Activated T-helper 1 cell treated with anti-CD3 and anti-CD28 coated beads, Interleukin-12 subunit alpha, Interleukin-12 subunit beta, Interleukin-2, Interleukin-4 antibody, amounts not matched to agents 30 ng/mL and 10 ng/mL and 1 ng/mL, durations not matched to agents 14 hours and 24 hours and 36 hours (primary cell): Measurements from ENCODE around the gene MDGA2. TPM values are rescaled to one million over a fixed set of nuclear protein-coding genes. Genes with fewer than 3 reads are reported as not detected.

Experiments used
- DNase-seq: peaks from one replicate; pipeline ENCODE4 v3.0.0; 2021; ENCODE audit warnings: low spot score
- H3K27ac Mint-ChIP-seq: one replicate; pipeline ENCODE4 v1.8.0; 2021; ENCODE audit warnings: mild to moderate bottlenecking, mixed read lengths
- H3K27me3 Mint-ChIP-seq: one replicate; pipeline ENCODE4 v1.8.0; 2022; ENCODE audit warnings: mild to moderate bottlenecking, moderate library complexity, mixed read lengths; ENCODE audit not compliant: insufficient read depth
- H3K36me3 Mint-ChIP-seq: one replicate; pipeline ENCODE4 v1.8.0; 2021; ENCODE audit warnings: low read depth, mixed read lengths
- H3K4me1 Mint-ChIP-seq: one replicate; pipeline ENCODE4 v1.8.0; 2021; ENCODE audit warnings: low read depth, mixed read lengths
- H3K4me3 Mint-ChIP-seq: one replicate; pipeline ENCODE4 v1.8.0; 2021; ENCODE audit warnings: mild to moderate bottlenecking, moderate library complexity, mixed read lengths
- H3K9me3 Mint-ChIP-seq: one replicate; pipeline ENCODE4 v1.8.0; 2021; ENCODE audit warnings: mixed read lengths
- intact Hi-C: fragments of 100-400 bp; cut with micrococcal nuclease; formaldehyde crosslinking; loops from one replicate; pipeline ENCODE4 v1.15.1; 2024
- total RNA-seq: library from RNA; stranded (reverse); gene quantifications from 2 replicates; pipeline ENCODE4 v1.2.3, GENCODE V29; 2022

MDGA2 gene
- total RNA-seq, 1 donor from 2014 or later = not detected

DNA sequence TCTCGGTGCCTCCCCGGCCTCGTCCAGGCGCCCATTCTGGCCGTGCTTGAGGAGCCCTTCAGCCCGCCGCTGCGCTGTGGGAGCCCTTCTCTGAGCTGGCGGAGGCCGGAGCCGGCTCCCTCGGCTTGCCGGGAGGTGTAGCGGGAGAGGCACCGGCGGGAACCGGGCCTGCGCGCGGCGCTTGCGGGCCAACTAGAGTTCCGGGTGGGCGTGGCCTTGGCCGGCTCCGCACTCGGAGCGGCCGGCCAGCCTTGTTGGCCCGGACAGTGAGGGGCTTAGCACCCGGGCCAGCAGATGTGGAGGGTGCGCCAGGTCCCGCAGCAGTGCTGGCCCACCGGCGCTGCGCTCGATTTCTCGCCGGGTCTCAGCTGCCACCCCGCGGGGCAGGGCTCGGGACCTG lies 855.1 kb downstream of the MDGA2 start:
- Mint-ChIP-seq H3K27ac (no peak overlapping the region), H3K27me3 (no peaks in the 10 kb centered on the region), H3K4me1 (no peaks in the 10 kb centered on the region), H3K9me3 (no peaks in the 10 kb centered on the region), H3K36me3 (no peaks in the 10 kb centered on the region), H3K4me3 (no peak overlapping the region)
- DNase-seq = no peak
- intact Hi-C loops = no loop called here

DNA sequence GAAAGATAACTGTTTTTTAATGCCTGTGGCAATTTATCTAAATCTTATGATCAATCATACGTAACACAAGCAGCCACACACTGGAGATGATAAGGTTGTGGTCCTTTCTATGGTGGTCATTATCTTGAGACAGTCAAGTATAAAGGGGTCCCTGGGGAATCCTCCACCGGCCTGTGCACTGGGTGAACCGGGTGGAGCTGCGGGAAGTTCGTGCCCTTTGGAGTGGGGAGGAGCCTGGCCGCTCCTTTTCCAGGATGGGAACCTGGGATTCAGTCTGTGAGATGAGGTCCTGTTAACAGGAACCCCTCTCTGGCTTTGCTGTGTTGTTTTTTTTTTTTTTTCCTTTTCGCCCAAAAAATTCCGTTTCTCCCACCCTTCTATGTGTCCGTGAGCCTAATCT lies 856.3 kb downstream of the MDGA2 start:
- intact Hi-C loops = no loop called here
- Mint-ChIP-seq H3K27ac (no peak overlapping the region), H3K4me3 (no peak overlapping the region), H3K27me3 (no peaks in the 10 kb centered on the region), H3K4me1 (no peaks in the 10 kb centered on the region), H3K9me3 (peaks cover 5% of the 10 kb centered on the region), H3K36me3 (no peaks in the 10 kb centered on the region)
- no peak for DNase-seq

DNA sequence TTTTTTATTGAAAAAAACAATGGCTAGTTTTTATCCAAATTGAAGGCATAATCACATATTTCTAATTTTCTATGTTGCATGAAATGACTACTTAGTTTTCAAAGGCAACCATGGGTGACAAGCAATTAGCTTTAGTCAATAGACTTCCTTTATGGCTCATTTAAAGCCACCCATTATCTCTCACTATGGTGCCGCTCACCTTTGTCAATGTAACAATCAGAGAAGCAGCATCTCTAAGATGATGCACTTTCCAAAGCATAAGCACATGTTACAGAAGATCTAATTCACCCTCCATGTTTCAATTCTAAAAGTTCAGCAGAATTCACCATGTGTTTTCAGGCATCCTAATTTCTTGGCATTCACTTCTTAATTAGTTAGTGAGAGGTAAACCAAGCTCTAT lies 857.3 kb downstream of the MDGA2 start:
- DNase-seq = no peak
- Mint-ChIP-seq H3K36me3 (no peaks in the 10 kb centered on the region), H3K4me1 (no peaks in the 10 kb centered on the region)

DNA sequence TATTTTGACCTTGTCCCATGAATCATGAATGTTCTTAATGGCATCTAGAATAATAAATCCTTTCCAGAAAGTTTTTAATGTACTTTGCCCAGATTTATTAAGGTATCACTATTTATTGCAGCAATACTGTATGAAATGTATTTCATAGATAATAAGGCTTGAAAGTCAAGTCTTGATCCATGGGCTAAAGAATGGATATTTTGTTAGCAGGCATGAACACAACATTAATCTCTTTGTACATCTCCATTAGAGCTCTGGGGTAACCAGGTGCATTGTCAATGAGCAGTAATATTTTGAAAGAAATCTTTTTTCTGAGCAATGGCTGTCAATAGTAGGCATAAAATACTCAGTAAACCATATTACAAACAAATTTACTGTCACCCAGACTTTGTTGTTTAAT lies 882.3 kb downstream of the MDGA2 start:
- DNase-seq = no peak
- no peaks in the 10 kb centered on the region for H3K27me3 Mint-ChIP-seq
- no peaks in the 10 kb centered on the region for H3K36me3 Mint-ChIP-seq
- intact Hi-C loops = no loop called here
- H3K4me1 Mint-ChIP-seq = no peaks in the 10 kb centered on the region
- H3K4me3 Mint-ChIP-seq = no peak overlapping the region
- peaks cover 18% of the 10 kb centered on the region for H3K9me3 Mint-ChIP-seq
- no peak overlapping the region for H3K27ac Mint-ChIP-seq

More for the DNA sequence above, 857.3 kb downstream of the MDGA2 start:
- no peak overlapping the region for H3K27ac Mint-ChIP-seq
- no peak overlapping the region for H3K4me3 Mint-ChIP-seq
- H3K27me3 Mint-ChIP-seq = no peaks in the 10 kb centered on the region
- H3K9me3 Mint-ChIP-seq = peaks cover 6% of the 10 kb centered on the region
- intact Hi-C loops = no loop called here
